GM19397 (cell line): ENCODE measurements around the gene TMEM131L.

Experiments used
- ATAC-seq: cut with Tn5 transposase; IDR thresholded peaks from one replicate; pipeline ENCODE4 v1.9.1; 2021; ENCODE audit warnings: mild to moderate bottlenecking, moderate library complexity; ENCODE audit not compliant: unreplicated experiment

TMEM131L gene

GRCh38 chr4:153676984-153677383 lies 210.8 kb downstream of the TMEM131L start:
- ATAC-seq, result no peak

- ATAC-seq, result no peak
Observed at GRCh38 chr4:153679486-153679885, 213.3 kb downstream of the TMEM131L start.

- no peak for ATAC-seq
Observed at GRCh38 chr4:153683763-153684181, 217.6 kb downstream of the TMEM131L start.

GRCh38 chr4:153684182-153684970 lies 218.2 kb downstream of the TMEM131L start, which contains the start of gene TLR2:
Gene TLR2 (plus strand): TSS chr4:153684280. CDS start chr4:153702908, 18,628 bp downstream.
- ATAC-seq, result peak; percentile 85

DNA sequence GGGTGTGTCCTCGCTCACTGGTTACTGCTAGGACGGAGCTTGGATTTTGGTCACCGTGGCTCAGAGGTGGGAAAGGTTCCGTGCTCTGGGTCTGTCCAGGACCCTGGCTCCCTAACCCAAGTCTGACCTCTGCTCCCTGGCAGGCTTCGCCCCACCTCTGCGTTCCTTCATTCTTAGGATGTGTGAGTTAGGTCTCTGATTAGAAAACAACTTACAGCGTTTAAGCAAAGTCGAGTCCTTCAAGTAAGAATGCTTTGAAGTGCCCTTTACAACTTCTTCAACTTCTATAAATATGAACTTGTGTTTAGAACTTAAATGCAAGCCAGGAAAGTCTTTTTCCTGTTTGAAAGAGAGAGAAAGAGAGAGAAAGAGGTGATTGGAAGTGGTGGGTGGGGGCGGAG lies 218.8 kb downstream of the TMEM131L start:
- ATAC-seq, result no peak
